GM12874 (cell line): ENCODE measurements around the gene P3R3URF.

Experiments used
- CTCF ChIP-seq: IDR thresholded peaks from 2 replicates; pipeline ENCODE4 v1.5.1; 2011; ENCODE audit warnings: low read depth, mild to moderate bottlenecking, control low read depth, low read length, moderate library complexity; ENCODE audit not compliant: insufficient read depth

The P3R3URF gene

GRCh38 chr1:46203738-46204405 is 27.6 kb upstream of the P3R3URF start:
- no peak for TF ChIP-seq CTCF

- no peak for TF ChIP-seq CTCF
These were observed 23.0 kb upstream of the P3R3URF start for GRCh38 chr1:46199233-46199749.

GRCh38 chr1:46197964-46198811 is 21.9 kb upstream of the P3R3URF start, which contains the start of gene POMGNT1:
Gene POMGNT1 (minus strand): TSS chr1:46198434. CDS start chr1:46197821, 613 bp downstream.
- no peak for TF ChIP-seq CTCF

- no peak for TF ChIP-seq CTCF
These were observed 21.3 kb upstream of the P3R3URF start for GRCh38 chr1:46197560-46197963.

- no peak for TF ChIP-seq CTCF
These were observed 20.3 kb upstream of the P3R3URF start for GRCh38 chr1:46196609-46197008.

GRCh38 chr1:46194641-46195193 is 18.4 kb upstream of the P3R3URF start:
- TF ChIP-seq CTCF = no peak

- TF ChIP-seq CTCF = no peak
These were observed 17.8 kb upstream of the P3R3URF start for GRCh38 chr1:46193984-46194570.
